ENCODE results near the gene KBTBD8. TPM values are rescaled to one million over a fixed set of nuclear protein-coding genes. Genes with fewer than 3 reads are reported as not detected.

KBTBD8 gene
- total RNA-seq (18.2 TPM), polyA plus RNA-seq (1 to 10 TPM; 2.4 to 5.2 (median 3.4) TPM)

DNA sequence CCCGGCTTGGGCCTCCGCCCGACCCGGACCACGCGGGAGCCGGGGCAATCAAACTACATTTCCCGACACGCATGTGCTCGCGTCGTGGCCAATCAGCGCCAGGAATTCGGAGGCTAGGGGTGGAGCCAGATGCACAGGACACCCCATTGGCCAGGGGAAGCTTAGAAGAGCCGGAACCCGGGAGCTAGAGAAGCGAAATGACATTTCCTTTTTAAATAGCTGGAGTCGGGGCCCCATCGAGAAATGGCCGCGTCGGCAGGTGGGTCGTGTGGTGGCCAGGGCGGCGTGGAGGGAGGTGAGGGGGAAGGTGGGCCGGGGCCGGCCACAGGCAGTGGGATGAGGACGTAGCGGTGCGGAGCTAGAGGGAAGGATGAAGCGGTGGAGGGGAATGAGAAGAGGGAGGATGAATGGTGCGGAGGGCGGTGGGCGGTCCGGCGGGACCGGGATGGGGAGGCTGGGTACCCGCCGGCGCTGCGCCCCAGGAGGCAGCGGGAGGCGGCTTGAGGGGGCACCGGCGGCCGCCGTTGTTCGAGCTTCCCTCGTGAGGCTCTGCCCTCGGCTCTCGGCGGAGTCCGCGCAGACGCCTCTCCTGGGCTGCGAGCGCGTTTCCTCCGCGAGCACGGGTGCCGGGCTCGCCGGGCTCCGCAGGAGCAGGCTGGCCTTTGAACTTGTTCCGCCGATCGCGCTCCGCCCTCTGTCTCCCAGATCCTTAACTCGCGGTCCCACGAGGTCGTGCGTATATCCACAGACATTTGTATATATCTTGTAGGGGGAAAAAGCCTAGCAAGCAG lies at the start of gene KBTBD8:
KBTBD8 (plus strand) TSS at position 195 of the 791 bp plus-strand sequence; CDS start at position 244, 49 bp downstream.
- Mint-ChIP-seq H3K27me3 (peaks cover 33% of the 10 kb centered on the region), H3K4me1 (peaks cover 16 to 47% (median 33%) of the 10 kb centered on the region in 4 donors), H3K36me3 (peaks cover 7% of the 10 kb centered on the region), H3K4me3 (peak within 1 kb of the TSS; percentile 92 to 98 (median 96)), H3K27ac (peak within 1 kb of the TSS; percentile 88 to 97 (median 91)), H3K9me3 (no peaks in the 10 kb centered on the region)
- DNase-seq (peak; percentile 96 to 100 (median 98)), ATAC-seq (ENCODE audit: low read depth in 2 of 2) (peak; percentile 91 to 96)
- Histone ChIP-seq H3K27me3 (ENCODE audit: control insufficient read depth, insufficient read depth, low read length) (peaks cover 18% of the 10 kb centered on the region), H3K4me3 (ENCODE audit: low read depth, low read length) (peak within 1 kb of the TSS; percentile 89), H3K27ac (ENCODE audit: insufficient read depth, low read length, poor library complexity, severe bottlenecking) (peak within 1 kb of the TSS; percentile 79), H3K36me3 (ENCODE audit: control insufficient read depth, insufficient read depth, low read length) (peaks cover 2% of the 10 kb centered on the region), H3K9me3 (ENCODE audit: control insufficient read depth in 2 of 2, low read length in 2 of 2) (no peaks in the 10 kb centered on the region), H3K4me1 (ENCODE audit: control insufficient read depth, insufficient read depth, low read length, poor library complexity, severe bottlenecking) (peaks cover 34% of the 10 kb centered on the region)

GRCh38 chr3:66948838-66949237 lies 49.3 kb upstream of the KBTBD8 start:
- no peak for DNase-seq
- Mint-ChIP-seq H3K4me3 (no peak overlapping the region), H3K36me3 (no peaks in the 10 kb centered on the region), H3K9me3 (no peaks in the 10 kb centered on the region), H3K27ac (no peak overlapping the region), H3K27me3 (peaks cover 7% of the 10 kb centered on the region), H3K4me1 (no peaks in the 10 kb centered on the region)
- ATAC-seq (ENCODE audit: low read depth in 2 of 2): no peak
- no peak overlapping the region for H3K4me3 ChIP-seq (ENCODE audit: low read depth, low read length)
- no peaks in the 10 kb centered on the region for H3K36me3 ChIP-seq (ENCODE audit: control insufficient read depth, insufficient read depth, low read length)
- H3K9me3 ChIP-seq (ENCODE audit: control insufficient read depth in 2 of 2, low read length in 2 of 2): no peaks in the 10 kb centered on the region
- H3K27ac ChIP-seq (ENCODE audit: insufficient read depth, low read length, poor library complexity, severe bottlenecking): no peak overlapping the region
- H3K27me3 ChIP-seq (ENCODE audit: control insufficient read depth, insufficient read depth, low read length): peaks cover 5% of the 10 kb centered on the region
- H3K4me1 ChIP-seq (ENCODE audit: control insufficient read depth, insufficient read depth, low read length, poor library complexity, severe bottlenecking): no peaks in the 10 kb centered on the region

GRCh38 chr3:66949898-66950297 lies 48.2 kb upstream of the KBTBD8 start:
- H3K4me3 Mint-ChIP-seq: no peak overlapping the region
- ATAC-seq (ENCODE audit: low read depth in 2 of 2): no peak

DNA sequence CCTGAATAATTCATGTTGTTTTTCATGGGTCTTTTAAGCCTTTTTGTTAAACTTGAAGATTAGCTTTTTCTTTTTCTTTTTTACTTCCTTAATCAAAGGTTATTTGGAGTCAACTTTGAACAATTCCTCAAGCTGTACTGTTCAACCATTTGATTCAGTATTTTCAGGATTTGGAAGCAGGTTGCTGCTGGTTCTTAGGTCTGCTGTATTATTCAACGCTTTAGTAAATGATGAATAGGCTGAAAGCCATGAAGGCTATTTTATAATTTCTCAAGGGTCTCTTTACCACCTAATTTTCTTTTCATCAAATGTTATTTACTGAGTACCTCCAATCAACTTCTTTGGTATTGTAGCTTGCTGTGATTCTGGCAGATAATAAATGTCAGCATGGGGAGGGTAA lies 45.8 kb upstream of the KBTBD8 start:
- H3K4me1 Mint-ChIP-seq: no peaks in the 10 kb centered on the region
- Histone ChIP-seq H3K36me3 (ENCODE audit: control insufficient read depth, insufficient read depth, low read length) (no peaks in the 10 kb centered on the region), H3K27ac (ENCODE audit: insufficient read depth, low read length, poor library complexity, severe bottlenecking) (no peak overlapping the region), H3K27me3 (ENCODE audit: control insufficient read depth, insufficient read depth, low read length) (peaks cover 5% of the 10 kb centered on the region), H3K9me3 (ENCODE audit: control insufficient read depth in 2 of 2, low read length in 2 of 2) (no peaks in the 10 kb centered on the region), H3K4me1 (ENCODE audit: control insufficient read depth, insufficient read depth, low read length, poor library complexity, severe bottlenecking) (no peaks in the 10 kb centered on the region), H3K4me3 (ENCODE audit: low read depth, low read length) (no peak overlapping the region)
- H3K4me3 Mint-ChIP-seq: no peak overlapping the region
- DNase-seq (no peak), ATAC-seq (ENCODE audit: low read depth in 2 of 2) (no peak)
- H3K27ac Mint-ChIP-seq: no peak overlapping the region
- no peaks in the 10 kb centered on the region for H3K9me3 Mint-ChIP-seq
- H3K27me3 Mint-ChIP-seq: peaks cover 11% of the 10 kb centered on the region
- no peaks in the 10 kb centered on the region for H3K36me3 Mint-ChIP-seq

More at GRCh38 chr3:66949898-66950297, 48.2 kb upstream of the KBTBD8 start:
- Mint-ChIP-seq H3K9me3 (no peaks in the 10 kb centered on the region), H3K27ac (no peak overlapping the region), H3K27me3 (peaks cover 7% of the 10 kb centered on the region), H3K4me1 (no peaks in the 10 kb centered on the region), H3K36me3 (no peaks in the 10 kb centered on the region)
- no peak for DNase-seq
- H3K27me3 ChIP-seq (ENCODE audit: control insufficient read depth, insufficient read depth, low read length): peaks cover 5% of the 10 kb centered on the region
- no peak overlapping the region for H3K27ac ChIP-seq (ENCODE audit: insufficient read depth, low read length, poor library complexity, severe bottlenecking)
- H3K36me3 ChIP-seq (ENCODE audit: control insufficient read depth, insufficient read depth, low read length): no peaks in the 10 kb centered on the region
- H3K4me1 ChIP-seq (ENCODE audit: control insufficient read depth, insufficient read depth, low read length, poor library complexity, severe bottlenecking): no peaks in the 10 kb centered on the region
- no peak overlapping the region for H3K4me3 ChIP-seq (ENCODE audit: low read depth, low read length)
- no peaks in the 10 kb centered on the region for H3K9me3 ChIP-seq (ENCODE audit: control insufficient read depth in 2 of 2, low read length in 2 of 2)

GRCh38 chr3:66953934-66954445 lies 44.1 kb upstream of the KBTBD8 start:
- Histone ChIP-seq H3K36me3 (ENCODE audit: control insufficient read depth, insufficient read depth, low read length) (no peaks in the 10 kb centered on the region), H3K27me3 (ENCODE audit: control insufficient read depth, insufficient read depth, low read length) (peaks cover 5% of the 10 kb centered on the region), H3K9me3 (ENCODE audit: control insufficient read depth in 2 of 2, low read length in 2 of 2) (no peaks in the 10 kb centered on the region), H3K27ac (ENCODE audit: insufficient read depth, low read length, poor library complexity, severe bottlenecking) (no peak overlapping the region), H3K4me3 (ENCODE audit: low read depth, low read length) (no peak overlapping the region), H3K4me1 (ENCODE audit: control insufficient read depth, insufficient read depth, low read length, poor library complexity, severe bottlenecking) (no peaks in the 10 kb centered on the region)
- no peak for DNase-seq
- Mint-ChIP-seq H3K4me3 (no peak overlapping the region), H3K27ac (no peak overlapping the region), H3K36me3 (no peaks in the 10 kb centered on the region), H3K9me3 (no peaks in the 10 kb centered on the region), H3K4me1 (no peaks in the 10 kb centered on the region), H3K27me3 (peaks cover 11% of the 10 kb centered on the region)
- ATAC-seq (ENCODE audit: low read depth in 2 of 2): no peak

DNA sequence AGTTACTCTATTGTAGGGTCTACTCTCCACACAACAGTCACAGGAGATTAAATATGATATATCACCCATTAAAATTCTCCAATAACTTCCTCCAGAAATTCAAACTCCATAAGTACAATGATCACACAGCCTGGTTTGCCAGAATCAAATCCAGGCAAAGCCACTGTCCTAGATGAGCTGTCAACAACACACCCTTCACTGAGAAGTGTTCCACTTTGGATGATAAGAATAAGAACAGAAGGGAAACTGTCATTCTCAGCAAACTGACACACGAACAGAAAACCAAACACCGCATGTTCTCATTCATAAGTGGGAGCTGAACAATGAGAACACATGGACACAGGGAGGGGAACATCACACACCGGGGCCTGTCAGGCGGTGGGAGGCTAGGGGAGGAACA lies 41.4 kb upstream of the KBTBD8 start:
- Mint-ChIP-seq H3K27ac (no peak overlapping the region), H3K36me3 (no peaks in the 10 kb centered on the region), H3K27me3 (peaks cover 4% of the 10 kb centered on the region), H3K9me3 (no peaks in the 10 kb centered on the region), H3K4me1 (no peaks in the 10 kb centered on the region), H3K4me3 (no peak overlapping the region)
- Histone ChIP-seq H3K27me3 (ENCODE audit: control insufficient read depth, insufficient read depth, low read length) (peaks cover 11% of the 10 kb centered on the region), H3K27ac (ENCODE audit: insufficient read depth, low read length, poor library complexity, severe bottlenecking) (no peak overlapping the region), H3K4me1 (ENCODE audit: control insufficient read depth, insufficient read depth, low read length, poor library complexity, severe bottlenecking) (no peaks in the 10 kb centered on the region), H3K4me3 (ENCODE audit: low read depth, low read length) (no peak overlapping the region), H3K36me3 (ENCODE audit: control insufficient read depth, insufficient read depth, low read length) (no peaks in the 10 kb centered on the region), H3K9me3 (ENCODE audit: control insufficient read depth in 2 of 2, low read length in 2 of 2) (no peaks in the 10 kb centered on the region)
- ATAC-seq (ENCODE audit: low read depth in 2 of 2) (no peak), DNase-seq (no peak)

DNA sequence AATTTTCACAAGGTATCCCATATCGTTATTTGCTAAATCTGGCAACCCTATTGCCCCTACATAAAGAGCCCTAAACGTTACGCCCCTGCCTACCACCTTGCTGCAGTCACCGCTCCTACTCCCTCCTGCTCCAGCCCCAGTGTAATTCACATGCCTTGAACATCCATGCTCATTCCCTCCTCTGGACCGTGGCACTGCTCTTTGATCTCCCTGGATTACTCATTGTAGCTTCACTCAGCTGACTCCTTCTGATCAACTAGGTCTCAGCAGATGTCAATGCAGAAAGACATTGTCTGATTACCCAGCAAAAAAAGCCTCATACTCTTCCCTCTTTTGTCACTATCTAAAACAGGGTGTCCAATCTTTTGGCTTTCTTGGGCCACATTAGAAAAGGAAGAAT lies 40.7 kb upstream of the KBTBD8 start:
- H3K4me1 Mint-ChIP-seq: no peaks in the 10 kb centered on the region
- H3K9me3 Mint-ChIP-seq: no peaks in the 10 kb centered on the region
- ATAC-seq (ENCODE audit: low read depth in 2 of 2) (no peak), DNase-seq (no peak)
- no peak overlapping the region for H3K27ac Mint-ChIP-seq
- H3K27ac ChIP-seq (ENCODE audit: insufficient read depth, low read length, poor library complexity, severe bottlenecking): no peak overlapping the region
- peaks cover 4% of the 10 kb centered on the region for H3K27me3 Mint-ChIP-seq
- no peak overlapping the region for H3K4me3 ChIP-seq (ENCODE audit: low read depth, low read length)
- no peaks in the 10 kb centered on the region for H3K4me1 ChIP-seq (ENCODE audit: control insufficient read depth, insufficient read depth, low read length, poor library complexity, severe bottlenecking)
- H3K36me3 Mint-ChIP-seq: no peaks in the 10 kb centered on the region
- peaks cover 11% of the 10 kb centered on the region for H3K27me3 ChIP-seq (ENCODE audit: control insufficient read depth, insufficient read depth, low read length)
- H3K4me3 Mint-ChIP-seq: no peak overlapping the region
- no peaks in the 10 kb centered on the region for H3K36me3 ChIP-seq (ENCODE audit: control insufficient read depth, insufficient read depth, low read length)
- no peaks in the 10 kb centered on the region for H3K9me3 ChIP-seq (ENCODE audit: control insufficient read depth in 2 of 2, low read length in 2 of 2)

DNA sequence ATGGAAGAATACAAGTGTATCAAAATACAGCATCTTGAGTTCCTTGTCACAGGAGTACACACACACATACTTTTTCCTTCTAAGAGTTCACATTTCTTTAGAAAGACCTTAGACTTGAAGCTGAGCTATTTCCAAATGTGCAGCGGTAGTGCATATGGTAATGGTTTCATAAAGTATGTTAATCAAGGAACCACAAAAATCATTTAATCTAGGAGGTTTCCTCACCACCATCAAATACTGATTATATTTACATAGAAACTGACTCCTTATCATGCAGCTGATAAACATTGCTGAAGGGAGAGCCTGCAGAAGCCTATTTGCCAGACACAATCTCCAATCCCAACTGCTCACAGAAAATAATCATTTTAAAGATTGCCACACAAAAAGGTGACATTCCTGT lies 40.0 kb upstream of the KBTBD8 start:
- H3K4me1 Mint-ChIP-seq: no peaks in the 10 kb centered on the region
- Histone ChIP-seq H3K4me3 (ENCODE audit: low read depth, low read length) (no peak overlapping the region), H3K27ac (ENCODE audit: insufficient read depth, low read length, poor library complexity, severe bottlenecking) (no peak overlapping the region), H3K4me1 (ENCODE audit: control insufficient read depth, insufficient read depth, low read length, poor library complexity, severe bottlenecking) (no peaks in the 10 kb centered on the region), H3K36me3 (ENCODE audit: control insufficient read depth, insufficient read depth, low read length) (no peaks in the 10 kb centered on the region), H3K27me3 (ENCODE audit: control insufficient read depth, insufficient read depth, low read length) (peaks cover 11% of the 10 kb centered on the region), H3K9me3 (ENCODE audit: control insufficient read depth in 2 of 2, low read length in 2 of 2) (no peaks in the 10 kb centered on the region)
- H3K27me3 Mint-ChIP-seq: peaks cover 7% of the 10 kb centered on the region
- H3K36me3 Mint-ChIP-seq: no peaks in the 10 kb centered on the region
- no peak overlapping the region for H3K27ac Mint-ChIP-seq
- H3K9me3 Mint-ChIP-seq: no peaks in the 10 kb centered on the region
- H3K4me3 Mint-ChIP-seq: no peak overlapping the region
- DNase-seq: no peak
- ATAC-seq (ENCODE audit: low read depth in 2 of 2): no peak

Measured in CD4-positive, CD25-positive, alpha-beta regulatory T cell (primary cell).